Activated CD4-positive, alpha-beta T cell treated with anti-CD3 and anti-CD28 coated beads, Interleukin-2, amount 50 U/mL, for 24 hours (primary cell): Measurements from ENCODE around the gene DMXL2.
"Not testable (repeated sequence)": the region's sequence is repeated elsewhere in the genome, so short reads cannot be mapped to it uniquely, and the experiment has no call there.

Experiments
- DNase-seq, 2 donors: peaks; one replicate each; pipeline ENCODE4 v3.0.0-alpha.2; 2020; ENCODE audit warnings: low read depth in 1 of 2, low spot score in 1 of 2

DMXL2 gene

GRCh38 chr15:51576286-51576850 lies 46.2 kb downstream of the DMXL2 start:
- DNase-seq, result no peak

GRCh38 chr15:51575775-51576174 lies 46.8 kb downstream of the DMXL2 start:
- no peak for DNase-seq

- not testable (repeated sequence) for DNase-seq
Measured at GRCh38 chr15:51573352-51573751, 49.2 kb downstream of the DMXL2 start.

- DNase-seq, result not testable (repeated sequence)
Measured at GRCh38 chr15:51568939-51569784, 53.4 kb downstream of the DMXL2 start.

GRCh38 chr15:51561271-51561670 lies 61.3 kb downstream of the DMXL2 start:
- no peak for DNase-seq

GRCh38 chr15:51558876-51559275 lies 63.7 kb downstream of the DMXL2 start:
- no peak for DNase-seq

- no peak for DNase-seq
Measured at GRCh38 chr15:51558411-51558810, 64.2 kb downstream of the DMXL2 start.

- no peak for DNase-seq
Measured at GRCh38 chr15:51550841-51551240, 71.7 kb downstream of the DMXL2 start.

- no peak for DNase-seq
Measured at GRCh38 chr15:51547656-51548055, 74.9 kb downstream of the DMXL2 start.

- DNase-seq, result no peak
Measured at GRCh38 chr15:51536965-51537574, 85.5 kb downstream of the DMXL2 start.

- no peak for DNase-seq
Measured at GRCh38 chr15:51533672-51534398, 88.7 kb downstream of the DMXL2 start.

GRCh38 chr15:51526955-51527354 lies 95.6 kb downstream of the DMXL2 start:
- DNase-seq, result no peak

- no peak for DNase-seq
Measured at GRCh38 chr15:51524376-51524775, 98.2 kb downstream of the DMXL2 start.

GRCh38 chr15:51516291-51516690 lies 106.3 kb downstream of the DMXL2 start:
- no peak for DNase-seq

GRCh38 chr15:51505251-51505650 lies 117.3 kb downstream of the DMXL2 start:
- DNase-seq, result no peak

- no peak for DNase-seq
Measured at GRCh38 chr15:51503003-51503402, 119.6 kb downstream of the DMXL2 start.

GRCh38 chr15:51499379-51499976 lies 123.1 kb downstream of the DMXL2 start:
- no peak for DNase-seq

GRCh38 chr15:51497806-51498205 lies 124.8 kb downstream of the DMXL2 start:
- no peak for DNase-seq

- no peak for DNase-seq
Measured at GRCh38 chr15:51496246-51496645, 126.3 kb downstream of the DMXL2 start.

- no peak for DNase-seq
Measured at GRCh38 chr15:51494411-51495314, 127.9 kb downstream of the DMXL2 start.
